GM10847 (cell line): ENCODE data around the gene MLLT3.

Experiments
- POLR2A ChIP-seq: IDR thresholded peaks from 2 replicates; pipeline ENCODE4 v1.6.1; 2011; ENCODE audit not compliant: insufficient read length; ENCODE audit errors: extremely low read depth

The MLLT3 gene

GRCh38 chr9:20622330-20623020, at the start of gene MLLT3:
Gene MLLT3 (minus strand): TSS chr9:20622499.
- TF ChIP-seq POLR2A = peak; percentile 72

GRCh38 chr9:20671635-20672034, 49.3 kb upstream of the MLLT3 start:
- TF ChIP-seq POLR2A = no peak

GRCh38 chr9:20670395-20670794, 48.1 kb upstream of the MLLT3 start:
- no peak for TF ChIP-seq POLR2A

- TF ChIP-seq POLR2A = no peak
Observed at GRCh38 chr9:20664501-20664900, 42.2 kb upstream of the MLLT3 start.

GRCh38 chr9:20663133-20663532, 40.8 kb upstream of the MLLT3 start:
- no peak for TF ChIP-seq POLR2A

- TF ChIP-seq POLR2A = no peak
Observed at GRCh38 chr9:20662156-20662555, 39.9 kb upstream of the MLLT3 start.

GRCh38 chr9:20659474-20659967, 37.2 kb upstream of the MLLT3 start:
- TF ChIP-seq POLR2A = no peak

- TF ChIP-seq POLR2A = no peak
Observed at GRCh38 chr9:20658677-20659473, 36.6 kb upstream of the MLLT3 start.

- TF ChIP-seq POLR2A = no peak
Observed at GRCh38 chr9:20651939-20652338, 29.6 kb upstream of the MLLT3 start.

- TF ChIP-seq POLR2A = no peak
Observed at GRCh38 chr9:20650750-20651299, 28.5 kb upstream of the MLLT3 start.

GRCh38 chr9:20650313-20650712, 28.0 kb upstream of the MLLT3 start:
- no peak for TF ChIP-seq POLR2A

GRCh38 chr9:20649381-20649780, 27.1 kb upstream of the MLLT3 start:
- TF ChIP-seq POLR2A = no peak

GRCh38 chr9:20646656-20647055, 24.4 kb upstream of the MLLT3 start:
- TF ChIP-seq POLR2A = no peak

GRCh38 chr9:20643660-20644059, 21.4 kb upstream of the MLLT3 start:
- no peak for TF ChIP-seq POLR2A

- TF ChIP-seq POLR2A = no peak
Observed at GRCh38 chr9:20642045-20642444, 19.7 kb upstream of the MLLT3 start.

- no peak for TF ChIP-seq POLR2A
Observed at GRCh38 chr9:20640331-20641187, 18.3 kb upstream of the MLLT3 start.
